ENCODE measurements around the gene PRKCH.

PRKCH gene

GRCh38 chr14:61296719-61297502, 24.5 kb upstream of the PRKCH start:
- Histone ChIP-seq H3K9ac (ENCODE audit: low read depth, low read length) (no peak overlapping the region), H2AFZ (ENCODE audit: low read depth, low read length) (no peak overlapping the region), H3K27ac (ENCODE audit: low read length) (peak overlapping the region; percentile 56), H3K36me3 (ENCODE audit: insufficient read depth, low read length) (no peaks in the 10 kb centered on the region), H4K20me1 (ENCODE audit: insufficient read depth, low read length) (no peaks in the 10 kb centered on the region), H3K27me3 (ENCODE audit: insufficient read depth, low read length, poor library complexity) (no peaks in the 10 kb centered on the region), H3K4me2 (ENCODE audit: insufficient read depth, low read length) (no peak overlapping the region), H3K79me2 (ENCODE audit: insufficient read depth, low read length) (no peaks in the 10 kb centered on the region), H3K9me3 (ENCODE audit: insufficient read depth, low read length, severe bottlenecking) (no peaks in the 10 kb centered on the region), H3K4me1 (ENCODE audit: insufficient read depth, low read length) (peaks cover 41% of the 10 kb centered on the region), H3K4me3 (ENCODE audit: low read depth in 1 of 2, low read length in 2 of 2) (no peak overlapping the region)
- peak; percentile 73 for ATAC-seq (ENCODE audit: insufficient read depth, low read depth)
- DNase-seq: peak; percentile 34
- no peak for TF ChIP-seq EZH2 (IDR thresholded peaks at IDR 0.05; ENCODE audit: borderline replicate concordance, low read depth, low read length, severe bottlenecking)
- TF ChIP-seq, protein P1, sequence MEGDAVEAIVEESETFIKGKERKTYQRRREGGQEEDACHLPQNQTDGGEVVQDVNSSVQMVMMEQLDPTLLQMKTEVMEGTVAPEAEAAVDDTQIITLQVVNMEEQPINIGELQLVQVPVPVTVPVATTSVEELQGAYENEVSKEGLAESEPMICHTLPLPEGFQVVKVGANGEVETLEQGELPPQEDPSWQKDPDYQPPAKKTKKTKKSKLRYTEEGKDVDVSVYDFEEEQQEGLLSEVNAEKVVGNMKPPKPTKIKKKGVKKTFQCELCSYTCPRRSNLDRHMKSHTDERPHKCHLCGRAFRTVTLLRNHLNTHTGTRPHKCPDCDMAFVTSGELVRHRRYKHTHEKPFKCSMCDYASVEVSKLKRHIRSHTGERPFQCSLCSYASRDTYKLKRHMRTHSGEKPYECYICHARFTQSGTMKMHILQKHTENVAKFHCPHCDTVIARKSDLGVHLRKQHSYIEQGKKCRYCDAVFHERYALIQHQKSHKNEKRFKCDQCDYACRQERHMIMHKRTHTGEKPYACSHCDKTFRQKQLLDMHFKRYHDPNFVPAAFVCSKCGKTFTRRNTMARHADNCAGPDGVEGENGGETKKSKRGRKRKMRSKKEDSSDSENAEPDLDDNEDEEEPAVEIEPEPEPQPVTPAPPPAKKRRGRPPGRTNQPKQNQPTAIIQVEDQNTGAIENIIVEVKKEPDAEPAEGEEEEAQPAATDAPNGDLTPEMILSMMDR (IDR thresholded peaks at IDR 0.05; ENCODE audit: borderline replicate concordance, extremely low read depth, low read length, poor library complexity, severe bottlenecking): peak; percentile 81

DNA sequence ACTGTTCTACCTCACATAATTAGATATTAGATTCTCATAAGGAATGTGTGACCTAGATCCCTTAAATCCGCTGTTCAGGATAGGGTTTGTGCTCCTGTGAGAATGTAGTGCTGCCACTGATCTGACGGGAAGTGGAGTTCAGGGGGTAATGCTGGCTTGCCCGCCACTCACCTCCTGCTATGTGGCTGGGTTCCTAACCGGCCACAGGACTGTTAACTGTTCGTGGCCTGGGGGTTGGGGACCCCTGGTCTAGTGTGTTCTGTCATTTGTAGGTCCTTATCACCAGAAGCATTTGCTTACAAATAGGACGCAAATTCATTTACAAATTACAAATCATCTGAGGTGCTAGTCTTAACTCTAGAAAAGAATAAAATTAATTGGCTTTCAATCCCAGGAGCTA, 23.8 kb upstream of the PRKCH start:
- H3K4me2 ChIP-seq (ENCODE audit: insufficient read depth, low read length): no peak overlapping the region
- H3K9ac ChIP-seq (ENCODE audit: low read depth, low read length): no peak overlapping the region
- no peaks in the 10 kb centered on the region for H3K27me3 ChIP-seq (ENCODE audit: insufficient read depth, low read length, poor library complexity)
- no peaks in the 10 kb centered on the region for H4K20me1 ChIP-seq (ENCODE audit: insufficient read depth, low read length)
- H3K36me3 ChIP-seq (ENCODE audit: insufficient read depth, low read length): no peaks in the 10 kb centered on the region
- no peaks in the 10 kb centered on the region for H3K79me2 ChIP-seq (ENCODE audit: insufficient read depth, low read length)
- peak overlapping the region; percentile 56 for H3K27ac ChIP-seq (ENCODE audit: low read length)
- no peak for ATAC-seq (ENCODE audit: insufficient read depth, low read depth)
- no peak overlapping the region for H2AFZ ChIP-seq (ENCODE audit: low read depth, low read length)
- no peak for DNase-seq
- TF ChIP-seq EZH2 (IDR thresholded peaks at IDR 0.05; ENCODE audit: borderline replicate concordance, low read depth, low read length, severe bottlenecking): no peak
- TF ChIP-seq, protein P1 (IDR thresholded peaks at IDR 0.05; ENCODE audit: borderline replicate concordance, extremely low read depth, low read length, poor library complexity, severe bottlenecking): no peak
- no peaks in the 10 kb centered on the region for H3K9me3 ChIP-seq (ENCODE audit: insufficient read depth, low read length, severe bottlenecking)
- H3K4me3 ChIP-seq (ENCODE audit: low read depth in 1 of 2, low read length in 2 of 2): no peak overlapping the region
- peaks cover 41% of the 10 kb centered on the region for H3K4me1 ChIP-seq (ENCODE audit: insufficient read depth, low read length)

- DNase-seq (no peak), ATAC-seq (ENCODE audit: insufficient read depth, low read depth) (no peak)
- H3K27me3 ChIP-seq (ENCODE audit: insufficient read depth, low read length, poor library complexity): no peaks in the 10 kb centered on the region
Measured at GRCh38 chr14:61298824-61299223, 22.6 kb upstream of the PRKCH start.

More at GRCh38 chr14:61298824-61299223, 22.6 kb upstream of the PRKCH start:
- Histone ChIP-seq H3K36me3 (ENCODE audit: insufficient read depth, low read length) (no peaks in the 10 kb centered on the region), H3K27ac (ENCODE audit: low read length) (0 out of 2 replicates have a peak overlapping the region, but pooled peaks have one; percentile 7), H3K4me3 (ENCODE audit: low read depth in 1 of 2, low read length in 2 of 2) (no peak overlapping the region), H3K4me1 (ENCODE audit: insufficient read depth, low read length) (peaks cover 41% of the 10 kb centered on the region), H3K9me3 (ENCODE audit: insufficient read depth, low read length, severe bottlenecking) (no peaks in the 10 kb centered on the region), H3K79me2 (ENCODE audit: insufficient read depth, low read length) (no peaks in the 10 kb centered on the region), H4K20me1 (ENCODE audit: insufficient read depth, low read length) (no peaks in the 10 kb centered on the region), H3K4me2 (ENCODE audit: insufficient read depth, low read length) (no peak overlapping the region), H3K9ac (ENCODE audit: low read depth, low read length) (no peak overlapping the region), H2AFZ (ENCODE audit: low read depth, low read length) (no peak overlapping the region)
- TF ChIP-seq, protein P1 (IDR thresholded peaks at IDR 0.05; ENCODE audit: borderline replicate concordance, extremely low read depth, low read length, poor library complexity, severe bottlenecking): no peak
- no peak for TF ChIP-seq EZH2 (IDR thresholded peaks at IDR 0.05; ENCODE audit: borderline replicate concordance, low read depth, low read length, severe bottlenecking)
